ENCODE data around the gene CALB2. TPM values are rescaled to one million over a fixed set of nuclear protein-coding genes. Genes with fewer than 3 reads are reported as not detected.

CALB2 gene
- total RNA-seq, 1 experiment from 2014 or later: not detected

- no TSS peak for BruUV-seq (replicated peaks)
- Histone ChIP-seq H3K36me3 (ENCODE audit: insufficient read depth, low read length, poor library complexity, severe bottlenecking) (no peaks in the 10 kb centered on the region), H3K4me3 (ENCODE audit: low read depth, low read length, poor library complexity, severe bottlenecking) (no peak overlapping the region), H3K4me1 (ENCODE audit: insufficient read depth, low read length, poor library complexity, severe bottlenecking) (no peaks in the 10 kb centered on the region), H3K9me3 (ENCODE audit: low read depth, low read length, poor library complexity, severe bottlenecking) (no peaks in the 10 kb centered on the region), H3K27ac (ENCODE audit: low read depth, low read length, poor library complexity, severe bottlenecking) (no peak overlapping the region), H3K27me3 (replicated peaks; ENCODE audit: insufficient read depth, low read depth, low read length, poor library complexity) (peaks cover 79% of the 10 kb centered on the region)
- ChIA-PET CTCF (no interaction called here), POLR2A (ENCODE audit: low non-redundant PET) (no interaction called here)
- TF ChIP-seq CTCF (conservative IDR thresholded peaks at IDR 0.05; ENCODE audit: low read depth, low read length) (no peak), EZH2 (IDR thresholded peaks at IDR 0.05; ENCODE audit: borderline replicate concordance, low read depth, low read length, poor library complexity, severe bottlenecking) (no peak)
- DNase-seq (ENCODE audit: low spot score): no peak
- intact Hi-C loops (cut with micrococcal nuclease; ENCODE audit: unreplicated experiment): no loop called here
Observed at GRCh38 chr16:71396594-71396993, 38.1 kb downstream of the CALB2 start.

GRCh38 chr16:71399801-71400563, 41.5 kb downstream of the CALB2 start:
- no peak overlapping the region for H3K4me3 ChIP-seq (ENCODE audit: low read depth, low read length, poor library complexity, severe bottlenecking)
- DNase-seq (ENCODE audit: low spot score): no peak
- ChIA-PET POLR2A (ENCODE audit: low non-redundant PET) (no interaction called here), CTCF (no interaction called here)
- no TSS peak for BruUV-seq (replicated peaks)
- H3K27me3 ChIP-seq (replicated peaks; ENCODE audit: insufficient read depth, low read depth, low read length, poor library complexity): peaks cover 69% of the 10 kb centered on the region
- H3K36me3 ChIP-seq (ENCODE audit: insufficient read depth, low read length, poor library complexity, severe bottlenecking): no peaks in the 10 kb centered on the region
- intact Hi-C loops (cut with micrococcal nuclease; ENCODE audit: unreplicated experiment): no loop called here
- TF ChIP-seq CTCF (conservative IDR thresholded peaks at IDR 0.05; ENCODE audit: low read depth, low read length) (no peak), EZH2 (IDR thresholded peaks at IDR 0.05; ENCODE audit: borderline replicate concordance, low read depth, low read length, poor library complexity, severe bottlenecking) (no peak)
- H3K4me1 ChIP-seq (ENCODE audit: insufficient read depth, low read length, poor library complexity, severe bottlenecking): no peaks in the 10 kb centered on the region
- no peaks in the 10 kb centered on the region for H3K9me3 ChIP-seq (ENCODE audit: low read depth, low read length, poor library complexity, severe bottlenecking)
- no peak overlapping the region for H3K27ac ChIP-seq (ENCODE audit: low read depth, low read length, poor library complexity, severe bottlenecking)

- intact Hi-C loops (cut with micrococcal nuclease; ENCODE audit: unreplicated experiment): no loop called here
- H3K9me3 ChIP-seq (ENCODE audit: low read depth, low read length, poor library complexity, severe bottlenecking): no peaks in the 10 kb centered on the region
- POLR2A ChIA-PET (ENCODE audit: low non-redundant PET): interaction anchor here (0.9 kb wide), 1 partner anchor 16 kb away, joined by 10 read pairs; no protein-coding TSS in a partner anchor
- no peak overlapping the region for H3K4me3 ChIP-seq (ENCODE audit: low read depth, low read length, poor library complexity, severe bottlenecking)
- peaks cover 64% of the 10 kb centered on the region for H3K27me3 ChIP-seq (replicated peaks; ENCODE audit: insufficient read depth, low read depth, low read length, poor library complexity)
- H3K36me3 ChIP-seq (ENCODE audit: insufficient read depth, low read length, poor library complexity, severe bottlenecking): no peaks in the 10 kb centered on the region
- CTCF ChIA-PET: no interaction called here
- H3K4me1 ChIP-seq (ENCODE audit: insufficient read depth, low read length, poor library complexity, severe bottlenecking): no peaks in the 10 kb centered on the region
- no peak for DNase-seq (ENCODE audit: low spot score)
- no peak overlapping the region for H3K27ac ChIP-seq (ENCODE audit: low read depth, low read length, poor library complexity, severe bottlenecking)
- TF ChIP-seq EZH2 (IDR thresholded peaks at IDR 0.05; ENCODE audit: borderline replicate concordance, low read depth, low read length, poor library complexity, severe bottlenecking) (no peak), CTCF (conservative IDR thresholded peaks at IDR 0.05; ENCODE audit: low read depth, low read length) (no peak)
- BruUV-seq (replicated peaks): no TSS peak
Observed at GRCh38 chr16:71402007-71402406, 43.5 kb downstream of the CALB2 start.

All from A673 (cell line).